Middle frontal gyrus (tissue), 1 donor: Measurements from ENCODE around the gene IFNAR2.
"Not testable (repeated sequence)": the region's sequence is repeated elsewhere in the genome, so short reads cannot be mapped to it uniquely, and the experiment has no call there.

Source experiments
- DNase-seq: peaks from one replicate; pipeline ENCODE4 v3.0.0-alpha.2; 2015; ENCODE audit warnings: low spot score; ENCODE audit errors: extremely low spot score

The IFNAR2 gene

DNA sequence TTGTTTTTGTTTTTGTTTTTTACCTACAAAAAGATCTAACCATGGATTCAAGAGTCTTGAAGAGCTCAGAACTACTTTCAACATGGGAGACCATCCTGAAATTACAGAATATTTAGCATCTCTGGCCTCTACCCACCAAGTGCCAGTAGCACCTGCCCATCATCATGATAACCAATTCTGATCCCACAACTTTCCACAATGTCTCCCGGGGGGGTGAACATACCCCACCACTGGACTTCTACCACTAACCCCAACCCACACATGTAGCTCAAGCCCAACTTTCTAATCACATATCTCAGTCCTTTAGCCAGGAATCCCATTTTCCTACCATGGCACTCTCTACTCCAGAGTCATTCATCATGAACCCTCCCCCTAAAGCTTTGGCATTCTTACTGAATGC is 15.7 kb upstream of the IFNAR2 start:
- DNase-seq, result no peak

GRCh38 chr21:33217138-33217520 is 12.6 kb upstream of the IFNAR2 start:
- no peak for DNase-seq

DNA sequence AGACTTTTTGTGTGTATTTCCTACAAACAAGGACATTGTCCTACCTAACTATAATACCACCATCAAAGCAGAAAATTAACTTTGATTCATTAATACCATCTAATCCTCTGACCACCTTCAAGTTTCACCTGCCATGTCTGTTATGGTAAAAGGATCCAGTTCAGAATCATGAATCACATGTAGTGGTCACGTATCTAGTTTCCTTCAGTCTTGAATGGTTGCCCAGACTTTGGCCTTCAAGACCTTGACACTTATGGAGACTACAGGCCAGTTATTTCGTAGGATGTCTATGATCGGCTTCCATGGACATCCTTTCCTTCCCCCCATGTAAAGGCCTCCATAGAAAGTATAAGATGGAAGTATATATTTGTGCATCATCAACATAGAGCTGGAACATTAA is 10.4 kb upstream of the IFNAR2 start:
- DNase-seq, result no peak

DNA sequence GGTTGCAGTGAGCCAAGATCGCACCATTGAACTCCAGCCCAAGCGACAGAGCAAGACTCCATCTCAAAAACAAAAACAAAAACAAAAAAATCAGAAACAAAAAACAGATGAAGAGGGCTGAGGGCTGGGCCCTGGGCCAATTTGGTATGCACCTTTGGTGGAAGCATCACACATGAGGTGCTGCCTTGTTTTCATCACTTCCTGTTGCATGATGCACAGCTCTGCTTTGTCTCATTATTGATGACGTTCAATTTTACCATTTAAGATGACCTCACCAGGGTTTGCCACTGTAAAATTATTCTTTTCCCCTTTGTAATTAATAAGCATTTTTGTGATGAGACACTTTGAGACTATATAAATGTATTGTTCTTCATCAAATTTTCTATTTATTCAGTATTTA is 9.8 kb upstream of the IFNAR2 start:
- no peak for DNase-seq

- DNase-seq, result not testable (repeated sequence)
Observed at GRCh38 chr21:33225376-33225775, 4.4 kb upstream of the IFNAR2 start.

DNA sequence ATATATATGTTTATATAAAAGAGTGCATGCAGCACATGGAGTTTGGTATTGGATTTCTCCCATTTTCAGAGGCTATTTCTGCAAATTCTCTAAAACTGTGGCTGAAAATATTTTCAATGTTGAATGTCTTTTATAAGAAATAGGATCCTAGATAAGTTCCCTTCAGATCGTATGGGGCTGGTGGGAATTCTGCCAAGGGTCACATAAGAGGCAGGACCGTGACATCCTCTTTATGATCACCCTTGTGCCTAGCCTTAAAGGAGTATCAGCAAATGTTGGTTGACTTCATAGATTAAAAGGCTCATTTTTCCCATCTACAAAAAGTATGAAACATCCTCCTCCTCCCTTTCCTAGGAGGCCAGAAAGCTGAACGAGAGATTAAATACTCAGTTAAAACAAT is 1.3 kb upstream of the IFNAR2 start:
- DNase-seq, result no peak

- DNase-seq, result no peak
Observed at GRCh38 chr21:33229099-33229783, 497 bp upstream of the IFNAR2 start.

- DNase-seq, result no peak
Observed at GRCh38 chr21:33230545-33231324, 997 bp downstream of the IFNAR2 start.

DNA sequence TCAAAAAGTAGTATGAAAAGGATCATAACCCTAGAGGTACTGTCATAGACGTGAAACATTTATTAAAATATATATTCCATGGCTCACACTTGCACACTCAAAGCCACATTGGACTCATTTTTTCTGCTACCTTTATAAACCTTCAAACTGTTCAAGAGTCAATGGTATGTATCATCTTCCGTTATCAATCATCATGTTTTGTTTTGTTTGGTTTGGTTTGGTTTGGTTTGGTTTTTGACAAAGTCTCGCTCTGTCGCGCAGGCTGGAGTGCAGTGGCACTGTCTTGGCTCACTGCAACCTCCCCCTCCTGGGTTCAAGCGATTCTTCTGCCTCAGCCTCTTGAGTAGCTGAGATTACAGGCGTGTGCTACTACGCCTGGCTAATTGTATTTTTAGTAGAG is 1.8 kb downstream of the IFNAR2 start:
- DNase-seq, result no peak

DNA sequence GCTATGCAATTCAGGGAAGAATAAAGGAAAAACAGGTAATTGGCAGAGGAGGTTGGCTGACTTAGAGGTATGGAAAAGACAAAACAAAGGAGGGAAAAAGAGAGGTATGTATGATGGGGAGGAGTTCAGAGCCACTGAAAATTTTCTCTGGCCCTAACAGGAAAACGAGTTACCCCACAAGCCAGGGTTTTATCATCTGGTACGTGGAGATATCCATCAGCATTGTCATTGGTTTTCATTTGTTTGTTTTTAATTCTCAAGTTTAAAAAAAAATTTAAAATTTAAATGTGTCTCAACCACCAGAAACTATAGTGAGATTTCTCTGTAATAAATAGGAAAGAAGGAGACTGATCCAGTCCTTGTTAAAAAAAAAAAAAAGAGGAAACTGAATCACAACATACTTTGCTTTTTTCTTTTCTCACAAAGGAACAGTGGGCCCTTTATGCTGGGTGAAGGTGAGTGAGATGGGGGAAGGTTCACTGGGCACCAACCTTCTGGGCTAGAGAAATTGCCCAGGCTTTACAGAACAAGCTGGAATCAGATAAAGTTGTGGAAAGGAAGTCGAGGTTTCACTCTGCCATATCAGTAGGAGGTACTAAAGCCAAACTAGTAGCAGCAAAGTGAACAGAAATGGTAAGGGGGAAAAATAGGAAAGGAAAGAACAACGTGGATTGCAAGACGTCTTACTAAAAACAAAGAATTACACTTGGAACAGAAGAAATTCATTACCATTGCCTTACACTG is 2.7 kb downstream of the IFNAR2 start:
- no peak for DNase-seq

- no peak for DNase-seq
Observed at GRCh38 chr21:33234635-33235520, 5.1 kb downstream of the IFNAR2 start.

DNA sequence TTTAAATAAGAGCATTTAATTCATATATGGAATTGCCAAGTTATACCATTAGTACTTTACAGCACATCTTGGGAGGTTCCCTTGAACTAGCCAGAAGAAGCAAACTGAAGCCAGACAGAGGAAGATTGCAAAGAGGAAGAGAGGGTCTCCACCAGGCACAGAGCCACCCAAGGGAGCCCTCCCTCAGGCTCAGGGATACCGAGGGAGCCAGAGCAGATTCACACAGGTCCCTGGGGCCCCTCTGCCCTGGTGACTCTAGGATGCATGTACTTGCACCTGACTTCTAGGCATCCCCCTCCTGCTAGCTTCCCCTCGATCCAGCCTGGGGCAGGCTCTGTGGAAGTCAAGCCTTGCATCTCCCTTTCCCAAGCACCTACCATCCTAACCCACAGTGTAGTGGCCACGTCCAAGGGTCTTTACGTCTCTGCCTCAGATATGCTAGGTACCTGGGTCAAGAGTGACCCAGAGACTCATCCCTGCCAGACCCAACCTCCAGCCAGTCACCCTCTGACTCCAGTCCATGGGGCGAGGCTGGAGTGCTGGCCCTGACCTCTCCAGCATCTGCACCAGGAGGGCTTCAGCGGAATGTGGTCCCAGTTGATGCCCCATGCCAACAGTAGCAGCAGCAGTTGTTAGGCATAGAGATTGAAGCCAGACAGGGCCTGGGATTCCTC is 6.4 kb downstream of the IFNAR2 start:
- DNase-seq, result no peak

DNA sequence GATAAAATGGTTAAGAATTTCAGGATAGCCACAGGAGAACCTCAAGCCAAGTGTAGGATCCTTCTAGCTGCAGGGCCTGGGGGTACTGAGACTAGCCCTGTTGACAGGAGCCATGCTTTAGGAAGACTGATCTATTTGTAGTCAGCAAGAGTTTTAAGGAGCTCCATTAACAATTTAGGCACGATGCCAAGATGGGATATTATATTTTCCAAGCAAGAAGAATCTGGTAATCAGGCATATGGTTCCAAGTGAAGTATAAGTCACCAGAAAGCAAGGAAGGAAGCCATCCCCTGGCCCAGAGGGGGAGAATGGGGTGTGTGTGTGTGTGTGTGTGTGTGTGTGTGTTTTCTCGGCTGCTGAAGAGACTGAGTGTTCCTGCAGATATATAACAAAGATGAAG is 7.0 kb downstream of the IFNAR2 start:
- DNase-seq, result no peak

DNA sequence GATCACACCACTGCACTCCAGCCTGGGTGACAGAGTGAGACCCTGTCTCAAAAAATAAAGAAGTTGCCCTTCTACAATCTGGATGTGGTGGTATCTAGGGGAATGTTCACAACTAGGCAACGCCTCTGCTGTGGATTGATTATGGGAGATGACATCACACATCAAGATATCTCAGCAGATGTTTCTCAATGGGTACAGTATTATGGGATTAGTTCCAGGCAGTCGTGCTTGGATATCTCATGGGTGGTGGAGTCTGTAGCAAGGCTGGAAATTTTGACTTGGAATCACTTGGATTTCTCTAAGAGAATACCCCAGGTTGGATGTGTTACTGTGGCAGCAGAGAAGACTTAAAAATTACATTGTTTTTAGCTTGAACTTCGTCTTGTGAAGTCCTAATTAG is 7.7 kb downstream of the IFNAR2 start:
- no peak for DNase-seq

DNA sequence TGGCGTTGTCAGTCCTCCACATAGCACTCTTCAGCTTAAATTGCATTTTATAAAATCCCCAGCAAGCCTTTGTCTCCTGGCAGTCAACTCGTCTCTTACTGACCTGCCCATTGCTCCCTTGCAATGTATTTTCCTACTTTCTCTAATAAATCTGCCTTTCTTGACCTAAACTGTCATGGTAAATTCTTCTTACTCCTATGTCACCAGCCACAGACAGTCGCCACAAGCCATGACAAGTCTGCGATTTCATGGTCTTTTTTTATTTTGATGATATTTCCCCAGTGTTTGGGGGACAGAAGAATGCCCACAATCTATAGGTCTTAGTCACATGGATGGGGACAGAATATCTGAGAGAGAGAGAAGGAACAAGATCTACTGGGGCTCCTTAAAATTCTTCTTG is 8.4 kb downstream of the IFNAR2 start:
- DNase-seq, result no peak

- no peak for DNase-seq
Observed at GRCh38 chr21:33238565-33239255, 9.0 kb downstream of the IFNAR2 start.

- DNase-seq, result not testable (repeated sequence)
Observed at GRCh38 chr21:33239559-33240127, 9.9 kb downstream of the IFNAR2 start.

DNA sequence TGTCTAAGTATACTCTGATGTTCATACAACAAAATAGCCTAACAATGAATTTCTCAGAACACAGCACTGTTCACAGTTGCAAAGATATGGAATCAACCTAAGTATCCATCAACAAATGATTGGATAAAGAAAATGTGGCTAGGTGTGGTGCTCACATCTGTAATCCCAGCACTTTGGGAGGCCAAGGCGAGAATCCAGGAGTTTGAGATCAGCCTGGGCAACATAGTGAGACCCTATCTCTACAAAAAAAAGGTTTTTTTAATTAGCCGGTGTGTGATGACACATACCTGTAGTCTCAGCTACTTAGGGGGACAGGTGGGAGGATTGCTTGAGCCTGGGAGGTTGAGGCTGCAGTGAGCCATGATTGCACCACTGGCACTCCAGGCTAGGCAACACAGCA is 10.7 kb downstream of the IFNAR2 start:
- no peak for DNase-seq

DNA sequence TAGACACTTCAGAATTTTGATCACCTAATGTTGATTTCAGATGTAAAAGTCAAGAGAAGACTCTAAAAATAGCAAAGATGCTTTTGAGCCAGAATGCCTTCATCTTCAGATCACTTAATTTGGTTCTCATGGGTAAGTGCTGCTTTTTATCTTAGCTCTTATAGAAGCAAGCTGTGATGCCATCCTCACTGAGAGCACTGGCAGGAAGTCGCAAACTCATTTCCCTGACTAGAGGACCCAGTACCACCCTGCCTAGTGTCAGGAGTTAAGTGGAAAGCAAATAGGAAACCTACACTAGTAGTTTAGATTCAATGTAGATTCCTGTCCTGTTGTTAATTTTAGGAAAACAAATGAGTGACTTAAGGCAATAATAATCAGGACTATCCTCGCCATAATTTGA is 12.1 kb downstream of the IFNAR2 start:
- no peak for DNase-seq

DNA sequence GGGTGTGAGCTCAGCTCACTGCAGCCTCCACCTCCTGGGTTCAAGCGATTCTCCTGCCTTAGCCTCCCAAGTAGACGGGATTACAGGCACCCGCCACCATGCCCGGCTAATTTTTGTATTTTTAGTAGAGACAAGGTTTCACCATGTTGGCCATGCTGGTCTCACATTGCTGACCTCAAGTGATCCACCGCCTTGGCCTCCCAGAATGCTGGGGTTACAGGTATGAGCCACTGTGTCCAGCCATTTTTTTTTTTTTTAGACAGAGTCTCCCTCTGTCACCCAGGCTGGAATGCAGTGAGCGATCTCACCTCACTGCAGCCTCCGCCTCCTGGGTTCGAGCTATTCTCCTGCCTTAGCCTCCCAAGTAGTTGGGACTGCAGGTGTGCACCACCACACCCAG is 13.1 kb downstream of the IFNAR2 start:
- not testable (repeated sequence) for DNase-seq
